Measurements from ENCODE around the gene PRRX1. TPM values are rescaled to one million over a fixed set of nuclear protein-coding genes. Genes with fewer than 3 reads are reported as not detected.

PRRX1 gene
- 0.15 TPM for total RNA-seq

DNA sequence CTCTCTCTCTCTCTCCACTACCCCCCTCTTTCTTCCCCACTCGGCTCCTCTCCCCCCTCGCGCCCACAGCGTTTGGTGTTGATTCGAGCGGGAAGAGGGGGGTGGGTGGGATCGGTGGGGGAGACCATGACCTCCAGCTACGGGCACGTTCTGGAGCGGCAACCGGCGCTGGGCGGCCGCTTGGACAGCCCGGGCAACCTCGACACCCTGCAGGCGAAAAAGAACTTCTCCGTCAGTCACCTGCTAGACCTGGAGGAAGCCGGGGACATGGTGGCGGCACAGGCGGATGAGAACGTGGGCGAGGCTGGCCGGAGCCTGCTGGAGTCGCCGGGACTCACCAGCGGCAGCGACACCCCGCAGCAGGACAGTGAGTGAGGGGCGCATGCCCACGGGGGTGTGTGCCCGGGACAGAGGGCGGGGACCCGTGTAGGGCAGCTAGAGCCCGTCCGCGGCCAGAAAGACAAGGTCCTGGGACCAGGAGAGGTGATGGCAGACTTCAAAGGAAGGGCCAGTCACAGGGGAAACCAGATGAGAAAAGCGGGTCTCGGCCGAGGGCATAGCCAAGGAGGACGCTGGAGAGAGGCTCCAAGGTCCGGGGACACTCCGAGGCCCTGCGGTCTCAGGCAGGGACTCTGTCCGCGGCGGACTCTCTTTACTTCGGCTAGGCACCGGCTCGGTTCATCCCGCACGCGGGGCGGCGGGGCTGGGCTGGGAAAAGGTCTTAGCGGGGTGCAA lies at the start of gene PRRX1:
Gene PRRX1 (plus strand): TSS at position 39 of the 735 bp plus-strand sequence. CDS start 88 bp downstream, at position 127.
- ATAC-seq (peak; percentile 36), DNase-seq (ENCODE audit: low spot score) (no peak)

DNA sequence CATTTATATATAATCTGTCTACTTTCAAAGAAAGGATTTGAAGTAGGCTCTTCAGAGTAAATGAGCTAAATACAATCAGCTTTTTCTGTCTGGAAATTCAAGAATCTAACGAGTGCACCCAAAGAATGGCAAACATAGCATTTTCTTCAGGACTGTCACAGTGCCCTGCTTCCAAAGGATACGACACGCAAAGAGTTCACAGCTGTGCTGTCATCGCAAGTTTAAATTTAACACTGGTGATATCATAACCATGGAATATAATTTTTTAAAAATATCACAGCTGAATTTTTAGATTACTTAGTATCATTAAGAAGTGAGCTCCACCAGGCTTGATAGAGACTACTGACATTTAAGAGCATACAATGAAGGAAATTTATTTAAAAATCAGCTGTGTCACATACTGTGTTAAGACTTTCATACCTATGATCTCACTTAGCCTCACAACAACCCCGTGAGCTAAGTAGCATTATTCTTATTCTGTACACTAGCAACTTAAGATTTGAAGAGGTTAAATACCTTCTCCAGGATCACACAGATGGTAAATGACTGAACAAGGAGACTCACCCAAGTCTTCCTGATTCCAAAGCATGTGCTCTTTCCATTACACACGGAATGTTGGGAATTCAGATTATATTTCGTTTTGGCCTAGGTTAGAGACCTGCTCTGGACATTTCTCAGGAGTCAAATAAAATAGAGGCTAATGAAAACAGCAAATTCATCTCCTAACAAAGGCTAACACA lies 46.2 kb upstream of the PRRX1 start:
- no peak for ATAC-seq

DNA sequence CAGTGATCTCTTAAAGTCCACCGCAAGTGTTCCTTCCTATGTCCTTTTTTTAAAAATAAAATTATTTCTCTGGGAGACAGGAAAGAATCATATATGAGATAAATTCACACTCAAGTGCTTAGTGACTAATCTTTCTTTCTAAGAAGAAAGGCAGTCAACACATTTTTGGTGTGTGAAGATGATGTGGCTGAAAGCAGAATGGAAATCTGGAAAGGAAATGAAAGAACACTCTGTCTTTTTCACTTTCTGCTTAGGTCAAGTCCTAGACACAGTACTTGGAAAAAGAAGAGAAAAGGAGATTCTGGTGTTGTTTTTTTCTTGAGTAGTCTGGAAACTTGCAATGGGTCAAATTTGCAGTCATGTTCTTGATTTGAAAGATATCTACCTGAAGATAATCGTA lies 45.5 kb upstream of the PRRX1 start:
- no peak for ATAC-seq
- no peak for DNase-seq (ENCODE audit: low spot score)

More for the DNA sequence above, 46.2 kb upstream of the PRRX1 start:
- no peak for DNase-seq (ENCODE audit: low spot score)

DNA sequence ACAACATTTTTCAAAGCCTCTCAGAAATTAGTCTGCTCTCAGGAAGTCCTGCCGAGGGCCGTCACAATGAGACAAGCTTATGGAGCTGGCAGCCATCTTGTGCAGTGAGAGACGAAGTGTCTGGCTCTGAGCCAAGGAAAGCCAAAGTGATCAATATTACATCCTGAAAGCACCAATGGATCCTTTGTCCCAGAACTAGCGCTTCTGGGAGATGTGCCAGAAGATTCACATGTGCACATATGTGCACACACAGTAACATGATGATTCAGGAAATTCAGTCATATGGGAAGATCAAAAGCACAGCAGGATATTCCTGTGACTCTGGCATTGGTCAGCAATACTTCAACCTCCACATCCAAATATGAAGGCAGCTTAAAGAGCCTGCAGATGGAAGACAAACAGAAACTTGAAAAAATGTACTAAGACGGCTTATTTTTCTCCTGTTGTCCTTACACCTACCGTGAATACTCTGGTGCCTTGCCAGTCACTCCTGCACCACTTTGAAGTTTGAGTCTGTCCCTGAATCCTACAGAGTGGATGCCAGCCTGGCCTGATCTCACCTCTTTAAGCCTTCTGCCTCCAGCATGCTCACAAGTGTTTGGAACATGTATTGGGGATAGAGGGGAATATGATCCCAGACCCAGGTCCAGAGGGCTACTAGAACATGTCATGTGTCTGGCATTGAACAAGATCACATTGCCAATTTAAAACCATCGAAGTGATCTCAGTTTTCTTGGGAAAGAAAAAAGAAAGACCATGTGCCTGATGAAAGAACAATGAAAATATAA lies 44.5 kb upstream of the PRRX1 start:
- ATAC-seq (no peak), DNase-seq (ENCODE audit: low spot score) (no peak)

DNA sequence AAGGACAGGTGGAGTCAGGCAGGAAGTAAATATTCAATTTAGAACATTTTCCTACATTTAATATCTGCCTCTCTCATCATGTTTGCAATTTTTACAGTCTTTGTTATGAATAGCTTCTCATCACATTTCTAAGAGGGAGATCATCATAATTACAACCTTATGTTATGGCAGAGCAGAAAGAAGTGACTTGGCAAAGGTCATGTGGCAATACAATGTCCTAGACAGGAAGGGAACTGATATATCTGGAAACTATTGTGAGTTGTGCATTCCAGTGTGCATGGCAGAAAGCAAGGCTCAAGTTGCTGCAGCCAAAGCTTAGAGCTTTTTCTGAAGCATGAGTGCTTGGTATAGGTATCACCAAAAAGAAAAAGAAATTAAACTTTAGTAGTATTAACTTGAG lies 43.8 kb upstream of the PRRX1 start:
- no peak for ATAC-seq
- DNase-seq (ENCODE audit: low spot score), result no peak

DNA sequence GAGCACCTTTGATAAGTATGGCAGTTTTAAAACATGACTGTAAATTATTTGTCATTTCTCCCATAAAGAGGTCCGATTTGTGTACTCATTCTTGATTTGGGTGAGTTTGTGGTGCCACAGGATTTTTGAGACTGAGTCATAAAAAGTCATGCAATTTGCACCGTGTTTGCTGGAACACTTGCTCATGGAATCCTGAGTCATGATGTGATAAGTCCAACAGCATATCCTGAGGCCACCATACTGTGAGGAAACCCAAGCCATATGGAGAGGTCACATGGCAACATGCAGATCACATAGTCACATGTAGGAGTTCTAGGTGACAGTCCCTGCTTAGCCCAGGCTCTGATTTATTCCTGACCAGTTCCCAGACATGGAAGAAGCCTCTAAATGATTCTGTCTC lies 40.8 kb upstream of the PRRX1 start:
- DNase-seq (ENCODE audit: low spot score), result no peak
- ATAC-seq, result no peak

DNA sequence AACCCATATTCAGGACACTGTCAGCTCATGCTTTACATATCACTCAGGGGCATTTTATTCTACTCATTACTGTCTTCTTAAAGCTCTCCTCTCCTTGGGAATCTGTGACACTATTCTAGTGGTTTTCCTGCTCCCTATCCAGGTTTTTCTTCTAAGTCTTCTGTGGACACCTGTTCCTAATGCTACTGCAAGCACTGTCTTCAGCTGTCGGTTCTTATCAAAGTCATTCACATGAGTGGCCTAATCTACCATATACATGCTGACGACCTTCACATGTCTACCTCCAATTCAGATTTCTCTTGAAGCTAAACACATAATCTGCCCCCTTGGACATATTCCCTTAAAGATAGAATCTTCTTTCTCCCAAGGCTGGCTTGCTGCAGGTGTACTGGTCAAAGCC lies 39.8 kb upstream of the PRRX1 start:
- ATAC-seq, result no peak

DNA sequence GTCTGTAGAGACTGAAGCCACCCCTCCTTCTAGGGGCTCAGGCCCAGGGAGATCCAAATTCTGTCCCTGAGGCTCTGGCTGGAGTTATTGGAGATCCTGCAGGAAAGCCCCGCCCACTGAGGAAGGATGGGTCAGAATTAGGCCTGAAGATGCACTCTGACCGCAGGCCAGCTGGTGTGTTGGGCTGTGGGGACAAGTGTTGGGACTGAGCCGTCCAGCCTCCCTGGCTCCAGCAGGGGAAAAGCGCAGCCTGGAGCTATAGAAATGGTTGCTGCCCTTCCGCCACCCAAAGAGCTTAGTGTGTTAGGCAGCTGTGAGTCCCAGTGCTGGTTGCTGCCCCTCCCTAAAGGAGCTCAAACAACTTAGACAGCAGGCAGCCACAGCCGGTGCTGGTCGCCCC lies 33.0 kb upstream of the PRRX1 start:
- ATAC-seq, result no peak
- DNase-seq (ENCODE audit: low spot score), result no peak

More for the DNA sequence above, 39.8 kb upstream of the PRRX1 start:
- DNase-seq (ENCODE audit: low spot score), result no peak

DNA sequence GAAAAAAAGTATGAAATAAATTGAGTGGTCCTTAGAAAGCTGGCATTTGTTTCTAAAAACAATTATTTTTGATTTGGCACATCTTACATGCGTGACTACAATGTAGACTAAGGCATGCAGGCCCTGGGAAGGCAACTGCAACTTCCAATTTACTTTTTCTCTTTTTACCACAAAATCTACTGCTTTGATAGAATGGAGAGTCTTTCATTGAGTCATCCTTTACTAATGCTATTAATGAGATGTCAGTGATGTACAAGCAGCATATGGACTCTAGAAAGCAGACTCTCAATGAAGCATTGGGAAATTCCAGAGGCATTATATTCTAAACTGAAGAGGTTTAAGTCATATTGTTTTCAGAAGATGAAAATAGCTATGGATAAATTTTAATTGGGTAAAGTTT lies 29.6 kb upstream of the PRRX1 start:
- ATAC-seq (no peak), DNase-seq (ENCODE audit: low spot score) (no peak)

DNA sequence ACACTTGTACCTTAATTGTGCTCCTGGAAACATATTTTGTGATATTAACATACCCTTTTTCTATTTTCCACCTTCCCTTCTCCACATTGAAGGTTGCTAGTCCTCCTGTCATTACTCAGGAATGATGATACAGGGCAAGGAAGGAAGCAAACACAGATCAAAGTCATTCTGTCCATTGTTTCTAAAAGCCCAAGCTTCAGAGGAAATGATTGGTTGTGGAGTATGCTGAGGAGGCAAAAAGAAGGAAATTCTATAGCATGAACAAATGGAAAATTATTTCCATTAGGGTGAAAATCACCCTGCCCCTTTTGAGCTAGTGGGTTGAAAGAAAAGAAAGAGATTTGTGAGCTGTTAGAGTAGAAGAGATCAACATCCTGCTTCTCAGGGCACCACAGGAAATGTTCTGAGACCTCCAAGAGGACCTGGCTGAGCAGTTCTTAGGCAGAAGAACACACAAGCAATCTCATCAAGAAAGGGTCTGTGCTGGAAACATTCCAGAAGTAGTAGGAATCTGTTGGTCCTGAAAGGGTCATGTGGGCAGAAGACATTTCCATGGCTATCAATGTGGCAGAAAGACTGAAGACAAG lies 29.0 kb upstream of the PRRX1 start:
- ATAC-seq, result no peak
- DNase-seq (ENCODE audit: low spot score), result no peak

DNA sequence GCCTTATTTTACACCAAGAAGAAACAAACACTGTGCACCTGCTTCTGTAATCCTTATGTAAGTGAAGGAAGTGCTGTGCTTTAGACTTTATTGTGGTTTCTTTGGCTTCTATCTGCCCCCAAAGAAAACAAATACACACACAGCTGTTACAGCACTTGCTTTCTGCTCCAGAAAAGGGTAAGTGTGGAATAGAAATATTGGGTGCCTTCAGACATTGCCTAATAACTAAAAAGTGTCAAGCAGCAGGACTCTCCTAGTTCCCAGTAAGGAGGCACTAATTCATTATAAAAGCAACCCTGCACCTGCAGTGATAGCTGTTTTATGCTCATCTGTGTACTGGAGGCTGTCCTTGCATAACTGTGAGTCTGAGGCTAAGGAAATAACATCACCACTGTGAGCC lies 23.4 kb upstream of the PRRX1 start:
- DNase-seq (ENCODE audit: low spot score), result no peak
- ATAC-seq, result no peak

DNA sequence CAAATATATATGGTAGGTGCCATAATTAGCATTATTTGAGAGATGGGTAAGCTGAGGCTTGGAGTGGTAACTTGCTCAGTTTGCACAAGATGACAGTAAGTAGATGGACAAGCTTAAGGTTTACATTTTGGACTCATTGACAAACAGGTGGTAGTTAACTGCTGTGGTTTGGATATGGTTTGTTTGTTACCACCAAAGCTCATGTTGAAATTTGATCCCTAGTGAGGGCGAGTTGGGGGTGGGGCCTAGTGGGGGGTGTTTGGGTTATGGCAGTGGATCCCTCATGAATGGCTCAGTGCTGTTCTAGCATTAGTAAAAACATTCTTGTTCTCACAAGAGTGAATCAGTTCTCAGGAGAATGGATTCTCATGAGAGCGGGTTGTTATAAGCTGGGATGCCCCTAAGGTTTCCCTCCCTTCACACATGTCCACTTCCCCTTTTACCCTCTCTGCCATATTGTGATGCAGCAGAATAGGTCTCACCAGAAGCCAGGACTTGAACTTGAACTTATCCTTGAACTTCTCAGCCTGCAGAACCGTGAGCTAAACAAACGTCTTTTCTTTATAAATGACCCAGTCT lies 6.6 kb upstream of the PRRX1 start:
- no peak for ATAC-seq
- DNase-seq (ENCODE audit: low spot score), result no peak

DNA sequence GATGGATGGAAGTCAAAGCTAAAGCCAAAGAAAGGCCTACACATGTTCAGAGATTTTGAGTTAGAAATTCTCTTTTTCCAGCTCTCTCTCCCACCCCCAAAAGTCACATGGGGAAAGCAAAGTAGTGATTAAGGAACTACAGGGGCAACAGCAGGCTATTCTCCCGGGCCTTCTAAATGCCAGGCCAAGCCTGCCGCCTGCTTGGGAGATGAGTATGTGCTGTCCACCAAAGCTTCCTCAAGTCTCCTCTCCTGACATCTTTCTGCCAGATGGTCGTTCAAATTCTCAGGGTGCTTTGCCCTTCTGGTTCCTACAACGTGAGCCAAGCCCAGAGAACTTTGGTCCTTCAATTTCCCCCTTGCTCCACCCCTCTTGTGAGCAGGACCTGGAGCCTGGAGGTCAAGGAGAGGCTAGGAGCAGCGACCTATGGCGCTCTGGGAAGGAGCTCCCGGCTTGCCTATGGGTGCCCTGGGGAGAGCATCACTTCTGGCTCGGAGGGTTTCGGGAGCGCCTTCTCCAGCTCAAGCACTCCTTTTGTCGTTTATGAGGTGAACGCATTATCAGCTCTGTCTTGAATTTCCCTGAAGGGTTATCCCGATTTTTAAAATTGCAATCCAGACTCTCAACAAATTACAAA lies 4.4 kb upstream of the PRRX1 start:
- no peak for ATAC-seq
- no peak for DNase-seq (ENCODE audit: low spot score)

DNA sequence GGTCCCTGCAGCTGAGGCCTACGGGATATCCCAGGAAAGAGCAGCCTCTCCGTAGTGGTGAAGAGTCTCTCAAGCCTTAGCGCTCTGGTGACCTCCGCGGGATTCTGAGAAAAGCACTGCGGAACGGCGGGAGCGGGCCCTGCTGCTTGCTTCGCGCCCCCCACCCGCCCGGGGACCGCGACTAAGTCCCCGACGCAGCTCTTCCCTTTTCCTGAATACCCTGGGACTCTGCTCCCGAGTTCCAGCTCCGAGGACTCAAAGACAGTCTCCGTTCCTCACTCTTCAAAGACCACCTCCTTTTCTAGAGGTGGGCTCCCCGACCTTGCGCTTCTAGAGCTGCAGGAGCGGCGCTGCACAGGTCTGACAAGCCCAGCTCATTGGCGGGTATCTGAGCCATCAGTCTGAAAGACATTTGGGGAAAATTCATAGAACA lies 3.6 kb upstream of the PRRX1 start:
- DNase-seq (ENCODE audit: low spot score), result no peak
- no peak for ATAC-seq

DNA sequence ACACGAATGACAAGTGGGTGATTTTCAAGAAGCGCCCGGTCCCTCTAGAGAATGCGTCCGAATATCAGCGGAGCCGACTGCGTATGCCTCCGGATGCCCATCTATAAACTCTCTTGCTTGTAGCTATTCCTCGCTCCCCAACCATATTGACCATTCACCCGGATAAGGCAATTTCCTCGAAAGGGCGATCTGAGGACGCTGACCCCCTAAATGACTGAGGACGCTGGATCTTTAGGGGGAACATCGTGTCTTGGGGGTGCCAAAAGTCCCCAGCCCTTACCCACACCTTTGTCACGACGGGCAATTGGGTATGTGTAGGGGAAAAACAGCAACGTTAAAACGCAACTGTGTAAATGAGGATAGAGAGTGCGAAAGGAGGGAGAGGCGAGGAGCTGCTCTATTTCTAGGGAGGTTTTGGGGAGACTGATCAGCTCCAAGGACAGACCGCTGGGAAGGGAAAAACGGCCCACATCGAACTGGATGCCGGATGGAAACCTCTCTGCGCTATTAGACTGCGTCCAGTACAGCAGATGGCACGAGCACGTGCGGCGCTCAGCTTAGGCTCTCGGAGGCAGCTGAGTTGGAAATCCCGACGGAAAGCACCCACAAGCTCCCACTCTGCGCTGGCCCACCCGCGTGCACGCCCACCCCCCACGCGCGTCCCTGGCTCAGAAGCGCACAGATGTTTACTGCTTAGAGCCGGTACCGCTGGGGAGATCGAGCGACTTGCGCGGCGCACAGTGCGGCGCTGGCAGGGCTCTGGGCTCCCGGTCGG lies 2.9 kb upstream of the PRRX1 start:
- ATAC-seq, result no peak
- no peak for DNase-seq (ENCODE audit: low spot score)

DNA sequence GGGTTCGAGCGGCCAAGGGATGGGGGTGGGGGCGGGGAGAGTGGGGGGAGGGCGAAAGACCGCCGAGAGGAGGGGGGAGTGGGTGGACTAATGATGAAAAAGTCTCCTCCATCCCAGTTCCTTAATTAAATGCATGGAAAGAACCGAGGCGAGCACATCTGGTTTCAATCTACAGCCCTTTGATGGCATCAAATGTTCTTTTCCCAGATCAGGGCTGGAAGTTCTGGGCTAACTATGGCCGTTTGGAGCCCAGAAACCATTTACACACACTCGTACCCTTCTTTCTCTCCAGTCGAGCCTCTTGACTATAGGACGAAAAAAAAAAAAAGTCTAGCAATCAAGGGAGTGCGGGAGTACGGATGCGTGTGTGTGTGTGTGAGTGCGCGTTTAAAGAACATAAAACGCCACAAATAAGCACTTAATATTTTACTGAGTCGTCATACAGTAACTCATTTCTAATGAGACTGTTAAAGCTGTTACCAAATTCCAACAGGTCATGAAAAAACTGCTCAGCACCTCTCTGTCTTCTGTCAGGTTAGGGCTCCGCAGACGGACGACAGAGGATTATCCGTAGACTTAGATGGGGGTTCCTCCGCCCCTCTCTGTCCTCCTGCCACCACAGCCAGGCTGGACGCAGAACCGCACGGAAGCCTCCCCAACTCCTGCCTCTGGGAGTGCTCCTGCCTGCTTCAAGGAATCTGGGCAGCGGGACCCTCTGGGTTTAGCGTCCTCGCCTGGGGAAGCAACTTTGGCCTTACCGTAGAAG lies 2.1 kb upstream of the PRRX1 start:
- ATAC-seq (no peak), DNase-seq (ENCODE audit: low spot score) (no peak)

DNA sequence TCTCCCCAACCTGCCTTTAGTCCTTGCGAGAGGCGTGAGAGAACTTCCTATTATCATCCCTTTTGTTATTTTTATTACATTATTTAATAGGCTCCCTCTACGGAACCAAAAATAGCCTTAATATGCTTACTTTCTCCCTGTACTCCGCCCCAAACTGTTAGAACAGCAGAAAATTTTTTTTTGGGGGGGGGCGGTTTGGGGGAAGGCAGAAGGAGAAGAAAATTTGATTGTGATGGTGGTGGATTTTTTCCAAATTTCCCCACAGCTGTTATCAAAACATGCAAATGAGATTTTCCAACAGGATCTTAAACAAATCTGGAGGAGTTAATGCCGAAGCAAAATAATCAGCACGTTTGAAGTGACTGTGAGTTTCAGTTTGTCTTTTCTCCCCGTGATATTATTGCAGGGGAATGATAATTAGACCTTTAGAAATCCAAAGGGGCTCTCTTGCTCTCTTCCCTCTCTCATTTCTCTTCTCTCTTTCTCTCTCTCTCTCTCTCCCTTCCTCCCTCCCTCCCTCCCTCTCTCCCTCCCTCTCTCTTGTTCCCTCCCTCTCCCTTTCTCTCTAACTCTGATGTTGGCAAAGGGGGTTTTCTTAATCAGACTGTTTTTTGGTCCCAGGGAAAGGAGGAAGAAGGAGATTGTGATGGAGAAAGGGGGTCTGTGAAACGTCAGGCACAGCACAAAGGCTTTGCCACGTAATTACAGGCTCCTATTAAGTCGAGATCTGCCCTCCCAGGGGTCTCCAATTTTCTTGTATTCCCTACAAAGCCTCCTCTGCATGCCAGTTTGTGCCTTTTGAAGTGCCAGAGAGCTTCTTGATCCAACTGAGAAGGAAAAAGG lies 1.1 kb upstream of the PRRX1 start:
- no peak for DNase-seq (ENCODE audit: low spot score)
- no peak for ATAC-seq

All from left lobe of liver (tissue), 2 donors.